ENCODE data around the gene SHB. TPM values are rescaled to one million over a fixed set of nuclear protein-coding genes. Genes with fewer than 3 reads are reported as not detected.

Gene SHB
- total and polyA plus RNA-seq, 2 of the 13 experiments (the other 11 are each of a cell fraction or from before 2014, with no cell fraction given), result 19.4 to 20.7 TPM

GRCh38 chr9:38018958-38019602 is 49.9 kb downstream of the SHB start (continued):
- no peak for TF ChIP-seq ZNF652 (CRISPR knock-in tag; IDR thresholded peaks at IDR 0.05; ENCODE audit: borderline replicate concordance, low read depth)
- TF ChIP-seq ZNF333 (CRISPR knock-in tag; IDR thresholded peaks at IDR 0.05; ENCODE audit: borderline replicate concordance), result no peak
- 0 out of 2 replicates have a peak, but pooled peaks have one; percentile 22 for TF ChIP-seq ZBTB26 (CRISPR knock-in tag; IDR thresholded peaks at IDR 0.05; ENCODE audit: borderline replicate concordance)
- no peak for TF ChIP-seq ZNF572 (CRISPR knock-in tag; IDR thresholded peaks at IDR 0.05)
- no peak for TF ChIP-seq TEAD3 (CRISPR knock-in tag; optimal IDR thresholded peaks at IDR 0.05; ENCODE audit: borderline replicate concordance)
- TF ChIP-seq, protein P1, sequence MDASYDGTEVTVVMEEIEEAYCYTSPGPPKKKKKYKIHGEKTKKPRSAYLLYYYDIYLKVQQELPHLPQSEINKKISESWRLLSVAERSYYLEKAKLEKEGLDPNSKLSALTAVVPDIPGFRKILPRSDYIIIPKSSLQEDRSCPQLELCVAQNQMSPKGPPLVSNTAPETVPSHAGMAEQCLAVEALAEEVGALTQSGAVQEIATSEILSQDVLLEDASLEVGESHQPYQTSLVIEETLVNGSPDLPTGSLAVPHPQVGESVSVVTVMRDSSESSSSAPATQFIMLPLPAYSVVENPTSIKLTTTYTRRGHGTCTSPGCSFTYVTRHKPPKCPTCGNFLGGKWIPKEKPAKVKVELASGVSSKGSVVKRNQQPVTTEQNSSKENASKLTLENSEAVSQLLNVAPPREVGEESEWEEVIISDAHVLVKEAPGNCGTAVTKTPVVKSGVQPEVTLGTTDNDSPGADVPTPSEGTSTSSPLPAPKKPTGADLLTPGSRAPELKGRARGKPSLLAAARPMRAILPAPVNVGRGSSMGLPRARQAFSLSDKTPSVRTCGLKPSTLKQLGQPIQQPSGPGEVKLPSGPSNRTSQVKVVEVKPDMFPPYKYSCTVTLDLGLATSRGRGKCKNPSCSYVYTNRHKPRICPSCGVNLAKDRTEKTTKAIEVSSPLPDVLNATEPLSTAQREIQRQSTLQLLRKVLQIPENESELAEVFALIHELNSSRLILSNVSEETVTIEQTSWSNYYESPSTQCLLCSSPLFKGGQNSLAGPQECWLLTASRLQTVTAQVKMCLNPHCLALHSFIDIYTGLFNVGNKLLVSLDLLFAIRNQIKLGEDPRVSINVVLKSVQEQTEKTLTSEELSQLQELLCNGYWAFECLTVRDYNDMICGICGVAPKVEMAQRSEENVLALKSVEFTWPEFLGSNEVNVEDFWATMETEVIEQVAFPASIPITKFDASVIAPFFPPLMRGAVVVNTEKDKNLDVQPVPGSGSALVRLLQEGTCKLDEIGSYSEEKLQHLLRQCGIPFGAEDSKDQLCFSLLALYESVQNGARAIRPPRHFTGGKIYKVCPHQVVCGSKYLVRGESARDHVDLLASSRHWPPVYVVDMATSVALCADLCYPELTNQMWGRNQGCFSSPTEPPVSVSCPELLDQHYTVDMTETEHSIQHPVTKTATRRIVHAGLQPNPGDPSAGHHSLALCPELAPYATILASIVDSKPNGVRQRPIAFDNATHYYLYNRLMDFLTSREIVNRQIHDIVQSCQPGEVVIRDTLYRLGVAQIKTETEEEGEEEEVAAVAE (CRISPR knock-in tag; IDR thresholded peaks at IDR 0.05; ENCODE audit: borderline replicate concordance), result no peak
- TF ChIP-seq ZSCAN5A (CRISPR knock-in tag; IDR thresholded peaks at IDR 0.05; ENCODE audit: borderline replicate concordance), result no peak
- no peak for TF ChIP-seq GABPB1 (CRISPR knock-in tag; IDR thresholded peaks at IDR 0.05)
- no peak for TF ChIP-seq CENPX (CRISPR knock-in tag; IDR thresholded peaks at IDR 0.05)
- TF ChIP-seq, protein P2, sequence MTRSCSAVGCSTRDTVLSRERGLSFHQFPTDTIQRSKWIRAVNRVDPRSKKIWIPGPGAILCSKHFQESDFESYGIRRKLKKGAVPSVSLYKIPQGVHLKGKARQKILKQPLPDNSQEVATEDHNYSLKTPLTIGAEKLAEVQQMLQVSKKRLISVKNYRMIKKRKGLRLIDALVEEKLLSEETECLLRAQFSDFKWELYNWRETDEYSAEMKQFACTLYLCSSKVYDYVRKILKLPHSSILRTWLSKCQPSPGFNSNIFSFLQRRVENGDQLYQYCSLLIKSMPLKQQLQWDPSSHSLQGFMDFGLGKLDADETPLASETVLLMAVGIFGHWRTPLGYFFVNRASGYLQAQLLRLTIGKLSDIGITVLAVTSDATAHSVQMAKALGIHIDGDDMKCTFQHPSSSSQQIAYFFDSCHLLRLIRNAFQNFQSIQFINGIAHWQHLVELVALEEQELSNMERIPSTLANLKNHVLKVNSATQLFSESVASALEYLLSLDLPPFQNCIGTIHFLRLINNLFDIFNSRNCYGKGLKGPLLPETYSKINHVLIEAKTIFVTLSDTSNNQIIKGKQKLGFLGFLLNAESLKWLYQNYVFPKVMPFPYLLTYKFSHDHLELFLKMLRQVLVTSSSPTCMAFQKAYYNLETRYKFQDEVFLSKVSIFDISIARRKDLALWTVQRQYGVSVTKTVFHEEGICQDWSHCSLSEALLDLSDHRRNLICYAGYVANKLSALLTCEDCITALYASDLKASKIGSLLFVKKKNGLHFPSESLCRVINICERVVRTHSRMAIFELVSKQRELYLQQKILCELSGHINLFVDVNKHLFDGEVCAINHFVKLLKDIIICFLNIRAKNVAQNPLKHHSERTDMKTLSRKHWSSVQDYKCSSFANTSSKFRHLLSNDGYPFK (CRISPR knock-in tag; IDR thresholded peaks at IDR 0.05; ENCODE audit: borderline replicate concordance), result no peak
- TF ChIP-seq, protein P3, sequence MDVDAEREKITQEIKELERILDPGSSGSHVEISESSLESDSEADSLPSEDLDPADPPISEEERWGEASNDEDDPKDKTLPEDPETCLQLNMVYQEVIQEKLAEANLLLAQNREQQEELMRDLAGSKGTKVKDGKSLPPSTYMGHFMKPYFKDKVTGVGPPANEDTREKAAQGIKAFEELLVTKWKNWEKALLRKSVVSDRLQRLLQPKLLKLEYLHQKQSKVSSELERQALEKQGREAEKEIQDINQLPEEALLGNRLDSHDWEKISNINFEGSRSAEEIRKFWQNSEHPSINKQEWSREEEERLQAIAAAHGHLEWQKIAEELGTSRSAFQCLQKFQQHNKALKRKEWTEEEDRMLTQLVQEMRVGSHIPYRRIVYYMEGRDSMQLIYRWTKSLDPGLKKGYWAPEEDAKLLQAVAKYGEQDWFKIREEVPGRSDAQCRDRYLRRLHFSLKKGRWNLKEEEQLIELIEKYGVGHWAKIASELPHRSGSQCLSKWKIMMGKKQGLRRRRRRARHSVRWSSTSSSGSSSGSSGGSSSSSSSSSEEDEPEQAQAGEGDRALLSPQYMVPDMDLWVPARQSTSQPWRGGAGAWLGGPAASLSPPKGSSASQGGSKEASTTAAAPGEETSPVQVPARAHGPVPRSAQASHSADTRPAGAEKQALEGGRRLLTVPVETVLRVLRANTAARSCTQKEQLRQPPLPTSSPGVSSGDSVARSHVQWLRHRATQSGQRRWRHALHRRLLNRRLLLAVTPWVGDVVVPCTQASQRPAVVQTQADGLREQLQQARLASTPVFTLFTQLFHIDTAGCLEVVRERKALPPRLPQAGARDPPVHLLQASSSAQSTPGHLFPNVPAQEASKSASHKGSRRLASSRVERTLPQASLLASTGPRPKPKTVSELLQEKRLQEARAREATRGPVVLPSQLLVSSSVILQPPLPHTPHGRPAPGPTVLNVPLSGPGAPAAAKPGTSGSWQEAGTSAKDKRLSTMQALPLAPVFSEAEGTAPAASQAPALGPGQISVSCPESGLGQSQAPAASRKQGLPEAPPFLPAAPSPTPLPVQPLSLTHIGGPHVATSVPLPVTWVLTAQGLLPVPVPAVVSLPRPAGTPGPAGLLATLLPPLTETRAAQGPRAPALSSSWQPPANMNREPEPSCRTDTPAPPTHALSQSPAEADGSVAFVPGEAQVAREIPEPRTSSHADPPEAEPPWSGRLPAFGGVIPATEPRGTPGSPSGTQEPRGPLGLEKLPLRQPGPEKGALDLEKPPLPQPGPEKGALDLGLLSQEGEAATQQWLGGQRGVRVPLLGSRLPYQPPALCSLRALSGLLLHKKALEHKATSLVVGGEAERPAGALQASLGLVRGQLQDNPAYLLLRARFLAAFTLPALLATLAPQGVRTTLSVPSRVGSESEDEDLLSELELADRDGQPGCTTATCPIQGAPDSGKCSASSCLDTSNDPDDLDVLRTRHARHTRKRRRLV (CRISPR knock-in tag; IDR thresholded peaks at IDR 0.05), result no peak
- no peak for TF ChIP-seq GABPA (IDR thresholded peaks at IDR 0.05; ENCODE audit: low read depth, low read length)
- TF ChIP-seq GABPA (CRISPR knock-in tag; IDR thresholded peaks at IDR 0.05; ENCODE audit: low read depth), result no peak

All from HepG2 (cell line).